ENCODE results near the gene FBXL5.
"Not testable (repeated sequence)": the region's sequence is repeated elsewhere in the genome, so short reads cannot be mapped to it uniquely, and the experiment has no call there.

FBXL5 gene

DNA sequence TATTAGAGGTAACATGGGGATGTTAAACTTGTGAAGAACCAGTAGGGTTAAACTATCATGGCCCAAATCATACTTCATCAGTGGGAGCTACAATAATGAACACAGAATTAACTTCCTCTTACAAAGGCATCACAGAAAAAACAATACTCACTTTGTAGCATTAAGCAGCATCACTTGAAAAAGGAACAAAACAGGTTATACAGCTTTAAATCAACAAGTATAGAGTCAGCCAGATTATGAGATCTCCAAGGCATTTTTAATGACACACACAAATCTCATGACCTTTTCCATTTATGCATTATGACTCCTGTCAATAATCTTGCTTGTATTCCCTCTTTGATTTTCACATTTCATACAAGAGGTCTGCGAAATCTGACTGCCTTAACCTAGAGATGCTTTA lies 18.3 kb downstream of the FBXL5 start:
- no peak for DNase-seq (ENCODE audit: low read depth)
- no peak overlapping the region for H3K4me3 ChIP-seq (replicated peaks; ENCODE audit: low read depth, low read length)
- TF ChIP-seq, protein P1, sequence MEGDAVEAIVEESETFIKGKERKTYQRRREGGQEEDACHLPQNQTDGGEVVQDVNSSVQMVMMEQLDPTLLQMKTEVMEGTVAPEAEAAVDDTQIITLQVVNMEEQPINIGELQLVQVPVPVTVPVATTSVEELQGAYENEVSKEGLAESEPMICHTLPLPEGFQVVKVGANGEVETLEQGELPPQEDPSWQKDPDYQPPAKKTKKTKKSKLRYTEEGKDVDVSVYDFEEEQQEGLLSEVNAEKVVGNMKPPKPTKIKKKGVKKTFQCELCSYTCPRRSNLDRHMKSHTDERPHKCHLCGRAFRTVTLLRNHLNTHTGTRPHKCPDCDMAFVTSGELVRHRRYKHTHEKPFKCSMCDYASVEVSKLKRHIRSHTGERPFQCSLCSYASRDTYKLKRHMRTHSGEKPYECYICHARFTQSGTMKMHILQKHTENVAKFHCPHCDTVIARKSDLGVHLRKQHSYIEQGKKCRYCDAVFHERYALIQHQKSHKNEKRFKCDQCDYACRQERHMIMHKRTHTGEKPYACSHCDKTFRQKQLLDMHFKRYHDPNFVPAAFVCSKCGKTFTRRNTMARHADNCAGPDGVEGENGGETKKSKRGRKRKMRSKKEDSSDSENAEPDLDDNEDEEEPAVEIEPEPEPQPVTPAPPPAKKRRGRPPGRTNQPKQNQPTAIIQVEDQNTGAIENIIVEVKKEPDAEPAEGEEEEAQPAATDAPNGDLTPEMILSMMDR (IDR thresholded peaks at IDR 0.05; ENCODE audit: low read length, missing control alignments) = no peak

DNA sequence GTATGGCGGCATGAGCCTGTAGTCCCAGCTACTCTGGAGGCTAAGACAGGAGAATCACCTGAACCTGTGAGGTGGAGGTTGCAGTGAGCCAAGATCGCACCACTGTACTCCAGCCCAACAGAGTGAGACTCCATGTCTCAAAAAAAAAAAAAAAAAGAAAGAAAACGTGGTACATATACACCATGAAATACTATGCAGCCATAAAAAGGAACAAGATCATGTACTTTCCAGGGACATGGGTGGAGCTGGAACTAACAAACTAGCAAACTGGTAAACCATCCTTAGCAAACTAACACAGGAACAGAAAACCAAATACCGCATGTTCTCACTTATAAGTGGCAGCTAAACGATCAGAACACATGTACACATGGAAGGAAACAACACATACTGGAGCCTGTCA lies 37.8 kb downstream of the FBXL5 start:
- DNase-seq (ENCODE audit: low read depth); H3K4me3 ChIP-seq (replicated peaks; ENCODE audit: low read depth, low read length): not testable (repeated sequence)

DNA sequence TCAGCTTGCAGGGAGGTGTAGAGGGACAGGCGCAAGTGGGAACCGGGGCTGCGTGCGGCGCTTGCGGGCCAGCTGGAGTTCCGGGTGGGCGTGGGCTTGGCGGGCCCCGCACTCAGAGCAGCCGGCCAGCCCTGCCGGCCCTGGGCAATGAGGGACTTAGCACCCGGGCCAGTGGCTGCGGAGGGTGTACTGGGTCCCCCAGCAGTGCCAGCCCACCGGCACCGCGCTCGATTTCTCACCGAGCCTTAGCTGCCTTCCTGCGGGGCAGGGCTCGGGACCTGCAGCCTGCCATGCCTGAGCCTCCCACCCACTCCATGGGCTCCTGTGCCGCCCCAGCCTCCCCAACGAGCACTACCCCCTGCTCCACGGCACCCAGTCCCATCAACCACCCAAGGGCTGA lies 40.3 kb downstream of the FBXL5 start:
- DNase-seq (ENCODE audit: low read depth); H3K4me3 ChIP-seq (replicated peaks; ENCODE audit: low read depth, low read length): not testable (repeated sequence)

DNA sequence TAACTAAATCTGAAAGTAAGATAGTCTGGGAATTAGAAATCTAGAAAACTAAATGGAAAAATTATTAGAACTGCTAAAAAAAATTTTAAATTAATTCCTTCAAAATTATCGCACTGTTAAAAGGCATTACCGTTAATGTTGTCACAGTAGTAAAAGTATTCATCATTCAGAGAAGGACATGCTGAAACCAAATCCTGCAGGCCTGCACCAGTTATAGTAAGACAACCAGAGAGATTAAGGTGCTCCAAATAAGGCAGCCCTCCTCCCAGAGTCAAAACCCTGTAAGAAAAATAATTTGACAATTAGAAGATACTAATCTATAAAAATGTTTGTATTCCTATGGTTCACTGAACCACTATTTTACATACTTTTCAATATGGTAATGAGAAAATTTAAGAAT lies 43.0 kb downstream of the FBXL5 start:
- TF ChIP-seq, protein P1 (IDR thresholded peaks at IDR 0.05; ENCODE audit: low read length, missing control alignments) = no peak
- no peak overlapping the region for H3K4me3 ChIP-seq (replicated peaks; ENCODE audit: low read depth, low read length)
- no peak for DNase-seq (ENCODE audit: low read depth)

DNA sequence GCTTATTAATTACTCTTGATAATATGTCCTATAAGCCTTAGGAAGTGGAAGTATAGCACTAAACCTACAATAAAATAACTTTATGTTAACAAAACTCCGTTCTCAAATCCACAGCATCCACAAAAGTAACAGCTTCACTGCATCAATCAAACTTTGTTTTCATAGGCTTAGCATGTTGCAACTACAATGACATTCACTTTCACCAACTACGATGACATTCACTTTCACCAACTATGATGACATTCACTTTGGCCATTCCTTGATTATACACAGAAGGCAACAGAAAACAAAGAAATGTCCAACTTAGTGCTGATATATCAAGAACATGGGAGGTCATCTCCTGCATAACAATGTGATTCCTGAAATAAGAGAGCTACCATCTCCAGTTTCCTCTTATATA lies 44.3 kb downstream of the FBXL5 start:
- TF ChIP-seq, protein P1 (IDR thresholded peaks at IDR 0.05; ENCODE audit: low read length, missing control alignments) = no peak
- DNase-seq (ENCODE audit: low read depth) = no peak
- no peak overlapping the region for H3K4me3 ChIP-seq (replicated peaks; ENCODE audit: low read depth, low read length)

DNA sequence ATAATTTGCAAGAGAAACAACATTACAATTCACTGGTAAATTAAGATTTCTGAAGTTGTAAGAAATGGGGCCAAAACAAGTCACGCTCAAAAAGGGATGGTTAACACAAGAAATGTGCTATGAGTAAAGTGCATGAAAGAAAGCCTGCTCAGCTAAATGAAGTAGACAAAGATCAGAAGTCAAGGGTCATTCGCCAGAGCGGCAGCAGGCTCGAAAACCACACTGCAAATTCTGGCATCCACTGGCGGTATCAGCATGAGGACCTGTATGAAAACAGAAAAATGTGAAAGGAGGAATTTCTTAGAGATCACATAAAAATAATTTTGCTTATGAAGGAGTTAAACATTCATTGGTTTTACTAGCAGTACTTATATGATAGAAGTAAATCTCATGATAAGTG lies 49.6 kb downstream of the FBXL5 start:
- no peak overlapping the region for H3K4me3 ChIP-seq (replicated peaks; ENCODE audit: low read depth, low read length)
- TF ChIP-seq, protein P1 (IDR thresholded peaks at IDR 0.05; ENCODE audit: low read length, missing control alignments) = no peak

DNA sequence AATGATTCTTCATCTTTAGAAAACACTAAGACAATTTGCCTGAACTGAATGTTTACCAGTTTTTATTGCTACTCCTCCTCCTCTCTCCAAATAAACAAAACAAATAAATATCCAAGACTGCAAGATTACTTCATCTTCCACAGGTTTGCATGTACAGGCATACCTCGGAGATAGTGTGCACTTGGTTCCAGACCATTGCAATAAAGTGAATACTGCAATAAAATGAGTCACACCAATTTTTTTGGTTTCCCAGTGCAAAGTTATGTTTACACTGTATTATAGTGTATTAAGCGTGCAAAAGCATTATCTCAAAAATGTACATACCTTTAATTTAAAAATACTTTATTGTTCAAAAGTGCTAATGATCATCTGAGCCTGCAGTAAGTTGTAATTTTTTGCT lies 53.3 kb downstream of the FBXL5 start:
- TF ChIP-seq, protein P1 (IDR thresholded peaks at IDR 0.05; ENCODE audit: low read length, missing control alignments) = no peak
- H3K4me3 ChIP-seq (replicated peaks; ENCODE audit: low read depth, low read length) = no peak overlapping the region
- no peak for DNase-seq (ENCODE audit: low read depth)

More for the DNA sequence above, 49.6 kb downstream of the FBXL5 start:
- no peak for DNase-seq (ENCODE audit: low read depth)

DNA sequence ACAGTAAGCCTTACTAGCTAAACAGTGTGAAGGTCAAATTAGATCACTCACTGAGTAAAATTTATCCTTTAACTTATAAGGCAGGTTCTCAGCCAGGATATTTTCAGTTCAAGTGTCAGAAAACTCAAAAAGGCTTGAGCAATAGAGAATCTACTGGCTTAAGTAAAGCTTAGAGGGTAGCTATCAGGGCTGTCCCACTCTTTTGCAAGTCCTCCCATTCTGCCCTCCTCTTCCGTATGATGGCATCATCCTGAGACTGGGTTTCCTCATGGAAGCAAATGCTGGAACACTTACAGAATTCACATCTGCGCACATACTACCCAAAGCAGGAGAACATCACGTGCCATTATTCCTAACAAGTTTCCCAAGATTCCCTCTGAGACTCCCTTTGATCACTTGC lies 55.0 kb downstream of the FBXL5 start:
- H3K4me3 ChIP-seq (replicated peaks; ENCODE audit: low read depth, low read length) = no peak overlapping the region
- TF ChIP-seq, protein P1 (IDR thresholded peaks at IDR 0.05; ENCODE audit: low read length, missing control alignments) = no peak
- no peak for DNase-seq (ENCODE audit: low read depth)
